Measurements from ENCODE around the gene ETS1. TPM values are rescaled to one million over a fixed set of nuclear protein-coding genes. Genes with fewer than 3 reads are reported as not detected.

Gene ETS1, protein sequence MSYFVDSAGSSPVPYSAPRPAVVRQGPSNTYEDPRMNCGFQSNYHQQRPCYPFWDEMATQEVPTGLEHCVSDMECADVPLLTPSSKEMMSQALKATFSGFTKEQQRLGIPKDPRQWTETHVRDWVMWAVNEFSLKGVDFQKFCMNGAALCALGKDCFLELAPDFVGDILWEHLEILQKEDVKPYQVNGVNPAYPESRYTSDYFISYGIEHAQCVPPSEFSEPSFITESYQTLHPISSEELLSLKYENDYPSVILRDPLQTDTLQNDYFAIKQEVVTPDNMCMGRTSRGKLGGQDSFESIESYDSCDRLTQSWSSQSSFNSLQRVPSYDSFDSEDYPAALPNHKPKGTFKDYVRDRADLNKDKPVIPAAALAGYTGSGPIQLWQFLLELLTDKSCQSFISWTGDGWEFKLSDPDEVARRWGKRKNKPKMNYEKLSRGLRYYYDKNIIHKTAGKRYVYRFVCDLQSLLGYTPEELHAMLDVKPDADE
- 30.8 to 36.0 TPM (median 34.4 TPM) in 5 replicates for total RNA-seq (2022; extraction: Qiagen RNA extraction; ENCODE audit: low read depth)

DNA sequence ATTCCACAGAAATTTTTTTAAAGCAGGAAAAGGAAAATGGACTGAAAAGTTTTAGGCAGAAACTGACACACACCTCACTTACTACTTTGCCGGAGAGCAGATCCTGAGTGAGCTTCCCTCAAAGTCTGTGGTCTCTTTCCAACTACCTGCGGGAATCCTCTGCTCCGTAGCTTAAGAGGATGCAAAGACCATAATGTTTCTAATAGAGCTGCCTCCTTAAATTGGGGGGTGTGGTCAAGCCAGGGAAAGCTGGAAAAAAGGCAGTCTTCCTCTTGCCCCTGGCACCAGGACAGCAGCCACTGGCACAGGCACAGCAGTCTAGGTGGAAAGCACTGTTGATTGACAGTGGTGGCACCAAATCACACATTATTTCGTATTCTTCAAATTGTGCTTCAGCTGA lies at the start of gene ETS1:
ETS1 (minus strand) TSS at position 144 of the 400 bp plus-strand sequence. CDS start 14,428 bp downstream, outside the sequence.

Other genes starting within 250 kb of the ETS1 start
- 0.24 to 0.44 TPM (median 0.31 TPM) in 5 replicates for gene FLI1, start 106.5 kb upstream of the ETS1 start, total RNA-seq (2022; extraction: Qiagen RNA extraction; ENCODE audit: low read depth)

All from A549 treated with GW870086 at 1 μM for 4 hours (cell line).